ENCODE data around the gene PAGR1.

GRCh38 chr16:29806099-29806579 is 9.8 kb upstream of the PAGR1 start, which contains the start of gene MAZ:
- TF ChIP-seq CTCF (IDR thresholded peaks at IDR 0.05) (no peak), ZFX (IDR thresholded peaks at IDR 0.05; ENCODE audit: borderline replicate concordance) (no peak)

All from 22Rv1 (cell line).